ENCODE measurements around the gene RUNX2. TPM values are rescaled to one million over a fixed set of nuclear protein-coding genes. Genes with fewer than 3 reads are reported as not detected.

Gene RUNX2
- total RNA-seq, 1 experiment from 2014 or later = 7.0 TPM

GRCh38 chr6:45702849-45703739 lies 375.0 kb downstream of the RUNX2 start:
- DNase-seq (ENCODE audit: low read depth, low spot score) (no peak), ATAC-seq (no peak)
- no TSS peak for BruUV-seq (replicated peaks)
- no peaks in the 10 kb centered on the region for H3K36me3 ChIP-seq (ENCODE audit: control insufficient read depth, insufficient read depth, low read length)
- intact Hi-C loops (cut with micrococcal nuclease; ENCODE audit: unreplicated experiment) = no loop called here
- in situ Hi-C loops (cut with HindIII; ENCODE audit: low pct_unique_long_range_greater_than_20kb, low sequenced_read_pairs) = no loop called here
- CTCF ChIA-PET = interaction anchor here (0.6 kb wide), 1 partner anchor 1228 kb away, joined by 3 read pairs; no protein-coding TSS in a partner anchor
- POLR2A ChIA-PET = no interaction called here
- H3K27me3 ChIP-seq (ENCODE audit: control insufficient read depth, insufficient read depth, low read length) = no peaks in the 10 kb centered on the region; the same call in 1 of the 2 replicates
- H3K4me1 ChIP-seq (ENCODE audit: control insufficient read depth, insufficient read depth, low read length) = no peaks in the 10 kb centered on the region
- no peak for TF ChIP-seq REST (IDR thresholded peaks at IDR 0.05; ENCODE audit: insufficient read depth in 1 of 2, low read depth in 2 of 2, low read length in 1 of 2)
- no peak for TF ChIP-seq POLR2AphosphoS5 (IDR thresholded peaks at IDR 0.05; ENCODE audit: low read depth, low read length)
- no peak for TF ChIP-seq CTCF (IDR thresholded peaks at IDR 0.05)
- TF ChIP-seq TCF7L2 (IDR thresholded peaks at IDR 0.05; ENCODE audit: low read depth, low read length) = no peak
- TF ChIP-seq SIN3A (IDR thresholded peaks at IDR 0.05; ENCODE audit: borderline replicate concordance, insufficient read depth, low read depth, low read length) = no peak
- H3K9me3 ChIP-seq (ENCODE audit: control insufficient read depth, insufficient read depth, low read depth, low read length) = no peaks in the 10 kb centered on the region
- no peak overlapping the region for H3K4me3 ChIP-seq (ENCODE audit: low read depth in 2 of 2, low read length in 2 of 2)
- H3K27ac ChIP-seq (ENCODE audit: low read length) = no peak overlapping the region

GRCh38 chr6:45704056-45704800 lies 376.1 kb downstream of the RUNX2 start:
- in situ Hi-C loops (cut with HindIII; ENCODE audit: low pct_unique_long_range_greater_than_20kb, low sequenced_read_pairs) (no loop called here), intact Hi-C loops (cut with micrococcal nuclease; ENCODE audit: unreplicated experiment) (no loop called here)
- TF ChIP-seq CTCF (IDR thresholded peaks at IDR 0.05) = no peak
- no peak for TF ChIP-seq TCF7L2 (IDR thresholded peaks at IDR 0.05; ENCODE audit: low read depth, low read length)
- no peak for TF ChIP-seq REST (IDR thresholded peaks at IDR 0.05; ENCODE audit: insufficient read depth in 1 of 2, low read depth in 2 of 2, low read length in 1 of 2)
- no peak for TF ChIP-seq POLR2AphosphoS5 (IDR thresholded peaks at IDR 0.05; ENCODE audit: low read depth, low read length)
- no peak for TF ChIP-seq SIN3A (IDR thresholded peaks at IDR 0.05; ENCODE audit: borderline replicate concordance, insufficient read depth, low read depth, low read length)
- no peak overlapping the region for H3K27ac ChIP-seq (ENCODE audit: low read length)
- no peaks in the 10 kb centered on the region for H3K36me3 ChIP-seq (ENCODE audit: control insufficient read depth, insufficient read depth, low read length)
- ChIA-PET POLR2A (no interaction called here), CTCF (no interaction called here)
- BruUV-seq (replicated peaks) = no TSS peak
- ATAC-seq (no peak), DNase-seq (ENCODE audit: low read depth, low spot score) (no peak)
- H3K4me3 ChIP-seq (ENCODE audit: low read depth in 2 of 2, low read length in 2 of 2) = no peak overlapping the region
- H3K27me3 ChIP-seq (ENCODE audit: control insufficient read depth, insufficient read depth, low read length) = no peaks in the 10 kb centered on the region
- H3K9me3 ChIP-seq (ENCODE audit: control insufficient read depth, insufficient read depth, low read depth, low read length) = no peaks in the 10 kb centered on the region
- no peaks in the 10 kb centered on the region for H3K4me1 ChIP-seq (ENCODE audit: control insufficient read depth, insufficient read depth, low read length)
